Endothelial cell of umbilical vein (primary cell): ENCODE results near the gene SASH3. TPM values are rescaled to one million over a fixed set of nuclear protein-coding genes. Genes with fewer than 3 reads are reported as not detected.
A peak's percentile ranks its signal among the peaks of the same experiment; 100 is the strongest.

Experiments
- BruUV-seq: library from RNA; stranded (reverse); fragments of 400-500 nt; replicated peaks from 2 replicates; lab custom pipeline; 2021; lab: Mats Ljungman, UMichigan
- CTCF ChIA-PET: fragments of 300-600, 350-600 bp; sonication (Branson Sonifier 250); formaldehyde crosslinking; loops from one replicate; lab custom pipeline; 2021; ENCODE audit warnings: antibody characterized with exemption, inconsistent platforms; lab: Charles Lee
- POLR2A ChIA-PET: fragments of 300-600, 350-600 bp; sonication (Branson Sonifier 250); formaldehyde crosslinking; loops from one replicate; lab custom pipeline; 2021; ENCODE audit warnings: antibody characterized with exemption, inconsistent platforms; lab: Charles Lee
- DNase-seq: peaks from one replicate; pipeline ENCODE4 v3.0.0-alpha.2; 2011; ENCODE audit warnings: low read depth, low spot score
- FAIRE-seq: peaks from 2 replicates; lab custom pipeline; 2011; peaks lifted over from hg19 to GRCh38; lab: Jason Lieb, UNC
- H2AFZ ChIP-seq: 2 replicates; pipeline ENCODE4 v1.6.0; 2012; ENCODE audit warnings: low read depth, low read length, control low read depth, inconsistent platforms
- H3K27ac ChIP-seq: 2 replicates; pipeline ENCODE4 v1.5.1; 2011; ENCODE audit warnings: low read depth, mild to moderate bottlenecking, control low read depth, low read length, moderate library complexity; ENCODE audit not compliant: insufficient read depth
- H3K27me3 ChIP-seq, 2 experiments: 2 replicates each; pipeline versions ENCODE4 v1.6.0 to v1.6.1; 2011; ENCODE audit warnings: low read length in 2 of 2, mixed read lengths in 1 of 2; ENCODE audit not compliant: control insufficient read depth in 2 of 2, insufficient read depth in 2 of 2
- H3K36me3 ChIP-seq, 2 experiments: 2 replicates in 1 of 2; 3 replicates in 1 of 2; pipeline ENCODE4 v1.5.1; 2011; ENCODE audit warnings: low read length in 2 of 2, mild to moderate bottlenecking in 1 of 2, moderate library complexity in 1 of 2; ENCODE audit not compliant: control insufficient read depth in 2 of 2, insufficient read depth in 2 of 2; ENCODE audit errors: extremely low read depth in 1 of 2
- H3K4me1 ChIP-seq: 3 replicates; pipeline ENCODE4 v1.5.1; 2011; ENCODE audit warnings: mild to moderate bottlenecking, low read length; ENCODE audit not compliant: control insufficient read depth, insufficient read depth; ENCODE audit errors: extremely low read depth
- H3K4me2 ChIP-seq: 2 replicates; pipeline ENCODE4 v1.6.1; 2011; ENCODE audit warnings: low read length, control low read depth, mixed read lengths; ENCODE audit not compliant: insufficient read depth
- H3K4me3 ChIP-seq, 3 experiments: fragments of 200-600 bp in 1 of 3; sonication (generic), shearing (Covaris generic) in 1 of 3; replicated peaks in 1 of 3; 2 replicates each; pipeline ENCODE4 v1.5.1; 2011 to 2016; ENCODE audit warnings: control low read depth in 3 of 3, low read length in 3 of 3, mild to moderate bottlenecking in 2 of 3, inconsistent platforms in 1 of 3, low read depth in 1 of 3, moderate library complexity in 1 of 3; ENCODE audit not compliant: insufficient read depth in 1 of 3
- H3K79me2 ChIP-seq: 2 replicates; pipeline ENCODE4 v1.6.0; 2012; ENCODE audit warnings: low read length, inconsistent platforms; ENCODE audit not compliant: control insufficient read depth, insufficient read depth
- H3K9ac ChIP-seq: replicated peaks from 2 replicates; pipeline ENCODE3; 2011; ENCODE audit warnings: low read length, control low read depth; ENCODE audit not compliant: insufficient read depth; ENCODE audit errors: extremely low read depth
- H3K9me1 ChIP-seq: replicated peaks from 3 replicates; pipeline ENCODE4 v1.6.0; 2011; ENCODE audit warnings: mild to moderate bottlenecking, low read length; ENCODE audit not compliant: control insufficient read depth, insufficient read depth; ENCODE audit errors: extremely low read depth
- H3K9me3 ChIP-seq: replicated peaks from 2 replicates; pipeline ENCODE4 v1.5.1; 2012; ENCODE audit warnings: low read length, inconsistent platforms; ENCODE audit not compliant: control insufficient read depth, insufficient read depth
- H4K20me1 ChIP-seq: replicated peaks from 2 replicates; pipeline ENCODE3; 2011; ENCODE audit warnings: mild to moderate bottlenecking, low read length; ENCODE audit not compliant: control insufficient read depth, insufficient read depth; ENCODE audit errors: extremely low read depth
- EZH2 ChIP-seq: IDR thresholded peaks from 2 replicates; pipeline ENCODE4 v1.6.1; 2012; ENCODE audit warnings: borderline replicate concordance, low read depth, mild to moderate bottlenecking, moderate library complexity, low read length, inconsistent platforms; ENCODE audit not compliant: severe bottlenecking
- FOS ChIP-seq: IDR thresholded peaks from 2 replicates; pipeline ENCODE4 v1.6.1; 2011; ENCODE audit warnings: mild to moderate bottlenecking, low read length, moderate library complexity, borderline replicate concordance; ENCODE audit not compliant: insufficient read depth
- GATA2 ChIP-seq: IDR thresholded peaks from 2 replicates; pipeline ENCODE4 v1.7.0; 2011; ENCODE audit warnings: low read depth, mild to moderate bottlenecking, moderate library complexity, mixed read lengths, low read length; ENCODE audit not compliant: insufficient read length, insufficient read depth
- JUN ChIP-seq: IDR thresholded peaks from 2 replicates; pipeline ENCODE4 v1.6.1; 2011; ENCODE audit warnings: borderline replicate concordance, low read depth; ENCODE audit not compliant: insufficient read length, insufficient read depth
- MYC ChIP-seq: IDR thresholded peaks from one replicate; pipeline ENCODE4 v1.6.1; 2011; ENCODE audit warnings: mild to moderate bottlenecking, low read depth, low read length
- POLR2A ChIP-seq: IDR thresholded peaks from 2 replicates; pipeline ENCODE4 v1.6.1; 2012; ENCODE audit warnings: low read depth, mild to moderate bottlenecking, control low read depth, low read length
- POLR2AphosphoS5 ChIP-seq: IDR thresholded peaks from 2 replicates; pipeline ENCODE4 v1.6.1; 2012; ENCODE audit warnings: low read depth, mild to moderate bottlenecking, control low read depth, low read length, moderate library complexity; ENCODE audit not compliant: insufficient read depth
- dilution Hi-C: fragments of 300-500 bp; cut with MboI; formaldehyde crosslinking; loops from one replicate; pipeline ENCODE4 v1.15.0; 2019; ENCODE audit warnings: low sequenced_read_pairs; ENCODE audit not compliant: extremely low pct_ligation_motif_present
- intact Hi-C: fragments of 100-400 bp; cut with micrococcal nuclease; formaldehyde crosslinking; loops from one replicate; pipeline ENCODE4 v1.10.0; 2022
- polyA plus RNA-seq, 4 experiments: library from polyadenylated mRNA; depleted of rRNA in 3 of 4; stranded (reverse) in 3 of 4; unstranded in 1 of 4; fragments of >200 nt; gene quantifications; 2 replicates each; pipeline versions ENCODE4 v1.2.1 to v1.2.3, GENCODE V29; 2011 to 2012; ENCODE audit warnings: missing spikeins in 1 of 4
- total RNA-seq: library from RNA; stranded (reverse); gene quantifications from 2 replicates; pipeline ENCODE4 v1.2.3, GENCODE V29; 2021
- TF ChIP-seq, protein P1 (sequence below), 2 donors: IDR thresholded peaks; 1 replicate in 1 of 2; 2 replicates in 1 of 2; pipeline ENCODE4 v1.5.1; 2011; ENCODE audit warnings: low read length in 2 of 2, mild to moderate bottlenecking in 2 of 2, moderate library complexity in 2 of 2, control low read depth in 1 of 2, inconsistent platforms in 1 of 2, low read depth in 1 of 2; ENCODE audit not compliant: insufficient read depth in 1 of 2; ENCODE audit errors: extremely low read depth in 1 of 2
- TF ChIP-seq, protein P2 (sequence below): IDR thresholded peaks from 2 replicates; pipeline ENCODE4 v1.6.1; 2011; ENCODE audit not compliant: insufficient read depth, insufficient read length

The SASH3 gene
- total and polyA plus RNA-seq, 2 donors (not counting 3 experiments of a cell fraction or from before 2014, with no cell fraction given): not detected

DNA sequence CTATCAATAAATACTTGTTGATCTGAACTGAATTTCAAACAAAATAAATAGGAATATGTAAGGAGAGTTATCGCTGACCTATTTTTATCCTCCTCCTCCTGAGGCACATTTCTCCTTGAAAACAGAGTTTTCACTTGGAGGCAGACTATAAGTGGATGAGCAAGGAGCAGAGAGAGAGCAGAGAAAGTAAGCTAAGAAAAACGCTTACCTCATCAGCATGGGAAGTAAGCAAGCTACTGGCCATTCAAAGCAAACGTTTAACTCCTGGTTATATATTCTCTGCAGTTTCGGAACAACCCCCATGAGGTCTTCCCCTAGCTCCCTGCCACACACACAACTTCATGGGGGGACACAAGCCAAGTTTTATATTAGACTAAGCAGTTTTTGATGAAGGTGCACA is 50.7 kb downstream of the SASH3 start:
- ChIA-PET CTCF (interaction anchor here (1.2 kb wide), 1 partner anchor 103 kb away, joined by 3 read pairs; no protein-coding TSS in a partner anchor), POLR2A (no interaction called here)
- H3K27ac ChIP-seq: no peak overlapping the region
- dilution Hi-C loops (no loop called here), intact Hi-C loops (no loop called here)
- H4K20me1 ChIP-seq: no peaks in the 10 kb centered on the region
- no peaks in the 10 kb centered on the region for H3K9me3 ChIP-seq
- BruUV-seq: no TSS peak
- TF ChIP-seq, protein P1, sequence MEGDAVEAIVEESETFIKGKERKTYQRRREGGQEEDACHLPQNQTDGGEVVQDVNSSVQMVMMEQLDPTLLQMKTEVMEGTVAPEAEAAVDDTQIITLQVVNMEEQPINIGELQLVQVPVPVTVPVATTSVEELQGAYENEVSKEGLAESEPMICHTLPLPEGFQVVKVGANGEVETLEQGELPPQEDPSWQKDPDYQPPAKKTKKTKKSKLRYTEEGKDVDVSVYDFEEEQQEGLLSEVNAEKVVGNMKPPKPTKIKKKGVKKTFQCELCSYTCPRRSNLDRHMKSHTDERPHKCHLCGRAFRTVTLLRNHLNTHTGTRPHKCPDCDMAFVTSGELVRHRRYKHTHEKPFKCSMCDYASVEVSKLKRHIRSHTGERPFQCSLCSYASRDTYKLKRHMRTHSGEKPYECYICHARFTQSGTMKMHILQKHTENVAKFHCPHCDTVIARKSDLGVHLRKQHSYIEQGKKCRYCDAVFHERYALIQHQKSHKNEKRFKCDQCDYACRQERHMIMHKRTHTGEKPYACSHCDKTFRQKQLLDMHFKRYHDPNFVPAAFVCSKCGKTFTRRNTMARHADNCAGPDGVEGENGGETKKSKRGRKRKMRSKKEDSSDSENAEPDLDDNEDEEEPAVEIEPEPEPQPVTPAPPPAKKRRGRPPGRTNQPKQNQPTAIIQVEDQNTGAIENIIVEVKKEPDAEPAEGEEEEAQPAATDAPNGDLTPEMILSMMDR (IDR thresholded peaks at IDR 0.05; ENCODE audit: extremely low read depth in 1 of 2, insufficient read depth in 1 of 2, low read depth in 1 of 2, low read length in 2 of 2): no peak
- no peak for TF ChIP-seq JUN
- TF ChIP-seq POLR2A: no peak
- no peak for TF ChIP-seq FOS
- no peak for TF ChIP-seq POLR2AphosphoS5
- no peak for TF ChIP-seq EZH2
- TF ChIP-seq GATA2: no peak
- no peak for TF ChIP-seq MYC
- TF ChIP-seq, protein P2, sequence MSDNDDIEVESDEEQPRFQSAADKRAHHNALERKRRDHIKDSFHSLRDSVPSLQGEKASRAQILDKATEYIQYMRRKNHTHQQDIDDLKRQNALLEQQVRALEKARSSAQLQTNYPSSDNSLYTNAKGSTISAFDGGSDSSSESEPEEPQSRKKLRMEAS: no peak
- peaks cover 0 to 4% of the 10 kb centered on the region in 2 experiments for H3K36me3 ChIP-seq
- no peak overlapping the region for H3K4me3 ChIP-seq
- no peak for DNase-seq
- no peaks in the 10 kb centered on the region for H3K27me3 ChIP-seq
- no peaks in the 10 kb centered on the region for H3K4me1 ChIP-seq
- no peak overlapping the region for H3K4me2 ChIP-seq
- no peak overlapping the region for H2AFZ ChIP-seq
- peak; percentile 52 for FAIRE-seq
- no peaks in the 10 kb centered on the region for H3K79me2 ChIP-seq
- no peaks in the 10 kb centered on the region for H3K9me1 ChIP-seq
- no peak overlapping the region for H3K9ac ChIP-seq
